K562 (cell line): Measurements from ENCODE around the gene RAB4B. TPM values are rescaled to one million over a fixed set of nuclear protein-coding genes. Genes with fewer than 3 reads are reported as not detected.

Source experiments
- CBFA2T3 ChIP-seq: fragments of 450-650 bp; IDR thresholded peaks from 2 replicates; pipeline ENCODE4 v1.6.1; 2017
- ETV1 ChIP-seq: fragments of 450-650 bp; conservative IDR thresholded peaks from 2 replicates; pipeline ENCODE4 v1.6.1; 2016; ENCODE audit warnings: missing genetic modification characterization, control low read depth, low read depth, missing compliant biosample characterization
- KAT7 ChIP-seq: sonication (generic); formaldehyde crosslinking; IDR thresholded peaks from 2 replicates; pipeline ENCODE4 v1.8.0; 2022; ENCODE audit warnings: missing genetic modification reagents, mild to moderate bottlenecking, borderline replicate concordance
- L3MBTL2 ChIP-seq: fragments of 450-650 bp; IDR thresholded peaks from 2 replicates; pipeline ENCODE4 v1.6.1; 2016; ENCODE audit warnings: mild to moderate bottlenecking, moderate library complexity
- RBFOX2 ChIP-seq: fragments of 200-400 bp; formaldehyde crosslinking; IDR thresholded peaks from 2 replicates; pipeline ENCODE4 v1.6.1; 2017; ENCODE audit warnings: low read depth, mild to moderate bottlenecking, low read length, moderate library complexity
- TRIM28 ChIP-seq: fragments of 450-650 bp; IDR thresholded peaks from 2 replicates; pipeline ENCODE4 v1.6.1; 2017
- ZFPM2 ChIP-seq: fragments of 250-450 bp; sonication (Bioruptor Pico); IDR thresholded peaks from 2 replicates; pipeline ENCODE4 v1.5.1; 2022; ENCODE audit warnings: mild to moderate bottlenecking
- ZKSCAN8 ChIP-seq: fragments of 200-800 bp; sonication (Bioruptor generic); IDR thresholded peaks from 2 replicates; pipeline ENCODE4 v1.6.1; 2016; ENCODE audit warnings: missing genetic modification characterization, missing compliant biosample characterization
- ZNF24 ChIP-seq: fragments of 450-650 bp; IDR thresholded peaks from 2 replicates; pipeline ENCODE4 v1.6.1; 2016
- ZNF444 ChIP-seq: fragments of 250-450 bp; sonication (Bioruptor Pico); IDR thresholded peaks from 2 replicates; pipeline ENCODE4 v1.4.0; 2020; ENCODE audit warnings: mild to moderate bottlenecking, moderate library complexity
- polyA plus RNA-seq, 8 experiments: library from polyadenylated mRNA; depleted of rRNA in 4 of 8; stranded (reverse) in 5 of 8; unstranded in 3 of 8; fragments of >200 nt; fragmentation: Nextera tagmentation in 2 of 8; fragmentation: Illumina TruSeq in 1 of 8; extraction: Ambion mirVana in 2 of 8; extraction: Trizol in 1 of 8; gene quantifications; 2 replicates each; pipeline versions ENCODE4 v1.2.1 to v1.2.3, GENCODE V29; 2011 to 2014; ENCODE audit warnings: inconsistent platforms in 1 of 8, missing spikeins in 1 of 8
- total RNA-seq, 7 experiments: library from RNA; depleted of rRNA in 6 of 7; stranded (reverse); fragments of >200 nt in 6 of 7; fragmentation: Illumina TruSeq in 2 of 7; extraction: Trizol in 2 of 7; gene quantifications; 2 replicates each; pipeline versions ENCODE4 v1.2.1 to v1.2.3, GENCODE V29; 2011 to 2021; ENCODE audit warnings: low replicate concordance in 1 of 7
- TF ChIP-seq, protein P1 (sequence below): sonication (generic); formaldehyde crosslinking; IDR thresholded peaks from 2 replicates; pipeline ENCODE4 v1.8.1; 2023; ENCODE audit warnings: mild to moderate bottlenecking, missing genetic modification reagents
- TF ChIP-seq, protein P2 (sequence below), 2 experiments: fragments of 150-350 bp in 1 of 2; IDR thresholded peaks; 2 replicates each; pipeline ENCODE4 v1.6.1; 2012 to 2016; ENCODE audit warnings: low read depth in 2 of 2, low read length in 2 of 2, mild to moderate bottlenecking in 1 of 2, moderate library complexity in 1 of 2
- TF ChIP-seq, protein P3 (sequence below): fragments of 450-650 bp; IDR thresholded peaks from 2 replicates; pipeline ENCODE4 v1.6.1; 2014; ENCODE audit warnings: low read depth, mild to moderate bottlenecking, moderate library complexity, borderline replicate concordance
- TF ChIP-seq, protein P4 (sequence below): sonication (generic); formaldehyde crosslinking; IDR thresholded peaks from 2 replicates; pipeline ENCODE4 v1.8.1; 2023; ENCODE audit warnings: missing genetic modification reagents, mild to moderate bottlenecking, borderline replicate concordance

The RAB4B gene
- total and polyA plus RNA-seq, 9 of the 15 experiments (the other 6 are each of a cell fraction or from before 2014, with no cell fraction given): 0.28 to 20.4 (median 9.0) TPM

DNA sequence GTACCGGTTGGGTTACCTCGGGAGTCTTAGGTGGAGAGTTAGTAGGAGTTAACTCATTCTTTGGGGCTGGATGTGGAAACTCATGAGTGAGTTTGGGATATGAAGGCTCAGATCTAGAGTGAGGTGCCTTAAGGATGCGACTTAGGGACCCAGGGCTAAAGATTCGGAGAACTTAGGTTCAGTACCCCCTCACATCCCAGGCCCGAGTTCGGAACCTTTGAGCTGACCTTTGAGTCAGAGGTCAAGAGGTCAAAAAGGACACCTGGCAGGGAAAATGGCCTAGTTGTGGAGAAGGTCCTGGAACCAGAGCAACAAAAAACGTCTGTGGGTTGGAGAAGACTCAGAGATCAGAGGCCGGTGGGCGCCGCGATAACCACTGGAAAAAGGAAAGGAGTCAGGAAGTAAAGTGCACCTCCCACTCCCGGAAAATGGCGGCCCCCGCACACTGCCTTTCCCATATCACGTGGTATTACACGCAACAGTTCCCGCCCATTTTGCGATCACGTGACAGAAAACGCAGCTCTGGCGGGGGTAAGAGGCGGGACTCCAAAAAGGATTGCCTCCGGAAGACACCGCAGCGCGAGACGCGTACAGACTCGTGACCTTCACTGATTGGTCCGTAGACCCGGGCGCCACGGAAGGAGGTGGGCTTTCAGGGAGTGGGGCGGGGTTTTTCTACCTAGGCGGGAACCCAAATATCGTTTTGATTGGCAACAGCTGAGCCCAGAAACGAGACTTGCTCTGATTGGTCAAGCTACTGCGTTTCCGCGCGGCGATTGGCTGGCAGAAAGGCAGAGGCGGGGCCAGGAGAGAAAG lies 27.8 kb upstream of the RAB4B start, which contains the start of gene ACTMAP (continued):
- TF ChIP-seq L3MBTL2 (peak; percentile 88), ETV1 (tag) (peak; percentile 87), ZKSCAN8 (CRISPR knock-in tag) (peak; percentile 49; the same call in 1 of the 2 replicates), ZNF24 (no peak), ZFPM2 (0 out of 2 replicates have a peak, but pooled peaks have one; percentile 41), KAT7 (peak; percentile 43; the same call in 1 of the 2 replicates), RBFOX2 (0 out of 2 replicates have a peak, but pooled peaks have one; percentile 51), CBFA2T3 (peak; percentile 52), ZNF444 (CRISPR knock-in tag) (no peak), TRIM28 (0 out of 2 replicates have a peak, but pooled peaks have one; percentile 21)
- TF ChIP-seq, protein P1, sequence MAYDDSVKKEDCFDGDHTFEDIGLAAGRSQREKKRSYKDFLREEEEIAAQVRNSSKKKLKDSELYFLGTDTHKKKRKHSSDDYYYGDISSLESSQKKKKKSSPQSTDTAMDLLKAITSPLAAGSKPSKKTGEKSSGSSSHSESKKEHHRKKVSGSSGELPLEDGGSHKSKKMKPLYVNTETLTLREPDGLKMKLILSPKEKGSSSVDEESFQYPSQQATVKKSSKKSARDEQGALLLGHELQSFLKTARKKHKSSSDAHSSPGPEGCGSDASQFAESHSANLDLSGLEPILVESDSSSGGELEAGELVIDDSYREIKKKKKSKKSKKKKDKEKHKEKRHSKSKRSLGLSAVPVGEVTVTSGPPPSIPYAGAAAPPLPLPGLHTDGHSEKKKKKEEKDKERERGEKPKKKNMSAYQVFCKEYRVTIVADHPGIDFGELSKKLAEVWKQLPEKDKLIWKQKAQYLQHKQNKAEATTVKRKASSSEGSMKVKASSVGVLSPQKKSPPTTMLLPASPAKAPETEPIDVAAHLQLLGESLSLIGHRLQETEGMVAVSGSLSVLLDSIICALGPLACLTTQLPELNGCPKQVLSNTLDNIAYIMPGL (CRISPR knock-in tag): no peak
- TF ChIP-seq, protein P2, sequence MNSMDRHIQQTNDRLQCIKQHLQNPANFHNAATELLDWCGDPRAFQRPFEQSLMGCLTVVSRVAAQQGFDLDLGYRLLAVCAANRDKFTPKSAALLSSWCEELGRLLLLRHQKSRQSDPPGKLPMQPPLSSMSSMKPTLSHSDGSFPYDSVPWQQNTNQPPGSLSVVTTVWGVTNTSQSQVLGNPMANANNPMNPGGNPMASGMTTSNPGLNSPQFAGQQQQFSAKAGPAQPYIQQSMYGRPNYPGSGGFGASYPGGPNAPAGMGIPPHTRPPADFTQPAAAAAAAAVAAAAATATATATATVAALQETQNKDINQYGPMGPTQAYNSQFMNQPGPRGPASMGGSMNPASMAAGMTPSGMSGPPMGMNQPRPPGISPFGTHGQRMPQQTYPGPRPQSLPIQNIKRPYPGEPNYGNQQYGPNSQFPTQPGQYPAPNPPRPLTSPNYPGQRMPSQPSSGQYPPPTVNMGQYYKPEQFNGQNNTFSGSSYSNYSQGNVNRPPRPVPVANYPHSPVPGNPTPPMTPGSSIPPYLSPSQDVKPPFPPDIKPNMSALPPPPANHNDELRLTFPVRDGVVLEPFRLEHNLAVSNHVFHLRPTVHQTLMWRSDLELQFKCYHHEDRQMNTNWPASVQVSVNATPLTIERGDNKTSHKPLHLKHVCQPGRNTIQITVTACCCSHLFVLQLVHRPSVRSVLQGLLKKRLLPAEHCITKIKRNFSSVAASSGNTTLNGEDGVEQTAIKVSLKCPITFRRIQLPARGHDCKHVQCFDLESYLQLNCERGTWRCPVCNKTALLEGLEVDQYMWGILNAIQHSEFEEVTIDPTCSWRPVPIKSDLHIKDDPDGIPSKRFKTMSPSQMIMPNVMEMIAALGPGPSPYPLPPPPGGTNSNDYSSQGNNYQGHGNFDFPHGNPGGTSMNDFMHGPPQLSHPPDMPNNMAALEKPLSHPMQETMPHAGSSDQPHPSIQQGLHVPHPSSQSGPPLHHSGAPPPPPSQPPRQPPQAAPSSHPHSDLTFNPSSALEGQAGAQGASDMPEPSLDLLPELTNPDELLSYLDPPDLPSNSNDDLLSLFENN (IDR thresholded peaks at IDR 0.05; ENCODE audit: low read depth in 2 of 2, low read length in 2 of 2): no peak
- TF ChIP-seq, protein P3, sequence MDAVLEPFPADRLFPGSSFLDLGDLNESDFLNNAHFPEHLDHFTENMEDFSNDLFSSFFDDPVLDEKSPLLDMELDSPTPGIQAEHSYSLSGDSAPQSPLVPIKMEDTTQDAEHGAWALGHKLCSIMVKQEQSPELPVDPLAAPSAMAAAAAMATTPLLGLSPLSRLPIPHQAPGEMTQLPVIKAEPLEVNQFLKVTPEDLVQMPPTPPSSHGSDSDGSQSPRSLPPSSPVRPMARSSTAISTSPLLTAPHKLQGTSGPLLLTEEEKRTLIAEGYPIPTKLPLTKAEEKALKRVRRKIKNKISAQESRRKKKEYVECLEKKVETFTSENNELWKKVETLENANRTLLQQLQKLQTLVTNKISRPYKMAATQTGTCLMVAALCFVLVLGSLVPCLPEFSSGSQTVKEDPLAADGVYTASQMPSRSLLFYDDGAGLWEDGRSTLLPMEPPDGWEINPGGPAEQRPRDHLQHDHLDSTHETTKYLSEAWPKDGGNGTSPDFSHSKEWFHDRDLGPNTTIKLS: no peak; the same call in none of the 2 replicates
- TF ChIP-seq, protein P4, sequence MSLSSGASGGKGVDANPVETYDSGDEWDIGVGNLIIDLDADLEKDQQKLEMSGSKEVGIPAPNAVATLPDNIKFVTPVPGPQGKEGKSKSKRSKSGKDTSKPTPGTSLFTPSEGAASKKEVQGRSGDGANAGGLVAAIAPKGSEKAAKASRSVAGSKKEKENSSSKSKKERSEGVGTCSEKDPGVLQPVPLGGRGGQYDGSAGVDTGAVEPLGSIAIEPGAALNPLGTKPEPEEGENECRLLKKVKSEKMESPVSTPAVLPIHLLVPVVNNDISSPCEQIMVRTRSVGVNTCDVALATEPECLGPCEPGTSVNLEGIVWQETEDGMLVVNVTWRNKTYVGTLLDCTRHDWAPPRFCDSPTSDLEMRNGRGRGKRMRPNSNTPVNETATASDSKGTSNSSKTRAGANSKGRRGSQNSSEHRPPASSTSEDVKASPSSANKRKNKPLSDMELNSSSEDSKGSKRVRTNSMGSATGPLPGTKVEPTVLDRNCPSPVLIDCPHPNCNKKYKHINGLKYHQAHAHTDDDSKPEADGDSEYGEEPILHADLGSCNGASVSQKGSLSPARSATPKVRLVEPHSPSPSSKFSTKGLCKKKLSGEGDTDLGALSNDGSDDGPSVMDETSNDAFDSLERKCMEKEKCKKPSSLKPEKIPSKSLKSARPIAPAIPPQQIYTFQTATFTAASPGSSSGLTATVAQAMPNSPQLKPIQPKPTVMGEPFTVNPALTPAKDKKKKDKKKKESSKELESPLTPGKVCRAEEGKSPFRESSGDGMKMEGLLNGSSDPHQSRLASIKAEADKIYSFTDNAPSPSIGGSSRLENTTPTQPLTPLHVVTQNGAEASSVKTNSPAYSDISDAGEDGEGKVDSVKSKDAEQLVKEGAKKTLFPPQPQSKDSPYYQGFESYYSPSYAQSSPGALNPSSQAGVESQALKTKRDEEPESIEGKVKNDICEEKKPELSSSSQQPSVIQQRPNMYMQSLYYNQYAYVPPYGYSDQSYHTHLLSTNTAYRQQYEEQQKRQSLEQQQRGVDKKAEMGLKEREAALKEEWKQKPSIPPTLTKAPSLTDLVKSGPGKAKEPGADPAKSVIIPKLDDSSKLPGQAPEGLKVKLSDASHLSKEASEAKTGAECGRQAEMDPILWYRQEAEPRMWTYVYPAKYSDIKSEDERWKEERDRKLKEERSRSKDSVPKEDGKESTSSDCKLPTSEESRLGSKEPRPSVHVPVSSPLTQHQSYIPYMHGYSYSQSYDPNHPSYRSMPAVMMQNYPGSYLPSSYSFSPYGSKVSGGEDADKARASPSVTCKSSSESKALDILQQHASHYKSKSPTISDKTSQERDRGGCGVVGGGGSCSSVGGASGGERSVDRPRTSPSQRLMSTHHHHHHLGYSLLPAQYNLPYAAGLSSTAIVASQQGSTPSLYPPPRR (CRISPR knock-in tag): no peak
